Measurements from ENCODE around the gene KIF14.

DNA sequence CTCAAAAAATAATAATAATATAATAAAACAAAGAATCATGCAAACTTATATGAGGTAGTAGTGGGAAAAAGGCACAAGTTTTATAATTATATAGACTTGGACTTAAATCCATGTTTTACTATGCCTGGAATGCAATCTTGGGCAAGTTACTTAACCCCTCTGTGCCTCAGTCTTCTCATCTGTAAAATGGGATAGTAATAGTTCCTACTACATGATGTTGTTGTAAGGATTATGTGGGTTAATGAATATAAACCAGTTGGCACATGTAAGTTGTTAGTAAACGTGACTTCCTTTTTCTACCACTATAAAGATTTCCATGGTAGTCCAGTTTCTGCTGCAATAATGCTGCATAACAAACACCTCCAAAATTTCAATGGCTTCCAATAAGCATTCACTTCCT is 10.8 kb upstream of the KIF14 start:
- TF ChIP-seq EP300 (IDR thresholded peaks at IDR 0.05; ENCODE audit: borderline replicate concordance) (no peak), TEAD4 (IDR thresholded peaks at IDR 0.05) (no peak), RAD21 (IDR thresholded peaks at IDR 0.05; ENCODE audit: low read depth) (no peak), TAF1 (IDR thresholded peaks at IDR 0.05; ENCODE audit: low read depth) (no peak), TCF12 (IDR thresholded peaks at IDR 0.05; ENCODE audit: low read depth) (no peak)
- TF ChIP-seq, protein P1, sequence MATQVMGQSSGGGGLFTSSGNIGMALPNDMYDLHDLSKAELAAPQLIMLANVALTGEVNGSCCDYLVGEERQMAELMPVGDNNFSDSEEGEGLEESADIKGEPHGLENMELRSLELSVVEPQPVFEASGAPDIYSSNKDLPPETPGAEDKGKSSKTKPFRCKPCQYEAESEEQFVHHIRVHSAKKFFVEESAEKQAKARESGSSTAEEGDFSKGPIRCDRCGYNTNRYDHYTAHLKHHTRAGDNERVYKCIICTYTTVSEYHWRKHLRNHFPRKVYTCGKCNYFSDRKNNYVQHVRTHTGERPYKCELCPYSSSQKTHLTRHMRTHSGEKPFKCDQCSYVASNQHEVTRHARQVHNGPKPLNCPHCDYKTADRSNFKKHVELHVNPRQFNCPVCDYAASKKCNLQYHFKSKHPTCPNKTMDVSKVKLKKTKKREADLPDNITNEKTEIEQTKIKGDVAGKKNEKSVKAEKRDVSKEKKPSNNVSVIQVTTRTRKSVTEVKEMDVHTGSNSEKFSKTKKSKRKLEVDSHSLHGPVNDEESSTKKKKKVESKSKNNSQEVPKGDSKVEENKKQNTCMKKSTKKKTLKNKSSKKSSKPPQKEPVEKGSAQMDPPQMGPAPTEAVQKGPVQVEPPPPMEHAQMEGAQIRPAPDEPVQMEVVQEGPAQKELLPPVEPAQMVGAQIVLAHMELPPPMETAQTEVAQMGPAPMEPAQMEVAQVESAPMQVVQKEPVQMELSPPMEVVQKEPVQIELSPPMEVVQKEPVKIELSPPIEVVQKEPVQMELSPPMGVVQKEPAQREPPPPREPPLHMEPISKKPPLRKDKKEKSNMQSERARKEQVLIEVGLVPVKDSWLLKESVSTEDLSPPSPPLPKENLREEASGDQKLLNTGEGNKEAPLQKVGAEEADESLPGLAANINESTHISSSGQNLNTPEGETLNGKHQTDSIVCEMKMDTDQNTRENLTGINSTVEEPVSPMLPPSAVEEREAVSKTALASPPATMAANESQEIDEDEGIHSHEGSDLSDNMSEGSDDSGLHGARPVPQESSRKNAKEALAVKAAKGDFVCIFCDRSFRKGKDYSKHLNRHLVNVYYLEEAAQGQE (IDR thresholded peaks at IDR 0.05; ENCODE audit: low read depth): no peak
- TF ChIP-seq, protein P2, sequence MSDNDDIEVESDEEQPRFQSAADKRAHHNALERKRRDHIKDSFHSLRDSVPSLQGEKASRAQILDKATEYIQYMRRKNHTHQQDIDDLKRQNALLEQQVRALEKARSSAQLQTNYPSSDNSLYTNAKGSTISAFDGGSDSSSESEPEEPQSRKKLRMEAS (IDR thresholded peaks at IDR 0.05): no peak

All from Ishikawa (cell line).